ENCODE results near the gene NACA.
"Not testable (repeated sequence)": the region's sequence is repeated elsewhere in the genome, so short reads cannot be mapped to it uniquely, and the experiment has no call there.

Gene NACA

DNA sequence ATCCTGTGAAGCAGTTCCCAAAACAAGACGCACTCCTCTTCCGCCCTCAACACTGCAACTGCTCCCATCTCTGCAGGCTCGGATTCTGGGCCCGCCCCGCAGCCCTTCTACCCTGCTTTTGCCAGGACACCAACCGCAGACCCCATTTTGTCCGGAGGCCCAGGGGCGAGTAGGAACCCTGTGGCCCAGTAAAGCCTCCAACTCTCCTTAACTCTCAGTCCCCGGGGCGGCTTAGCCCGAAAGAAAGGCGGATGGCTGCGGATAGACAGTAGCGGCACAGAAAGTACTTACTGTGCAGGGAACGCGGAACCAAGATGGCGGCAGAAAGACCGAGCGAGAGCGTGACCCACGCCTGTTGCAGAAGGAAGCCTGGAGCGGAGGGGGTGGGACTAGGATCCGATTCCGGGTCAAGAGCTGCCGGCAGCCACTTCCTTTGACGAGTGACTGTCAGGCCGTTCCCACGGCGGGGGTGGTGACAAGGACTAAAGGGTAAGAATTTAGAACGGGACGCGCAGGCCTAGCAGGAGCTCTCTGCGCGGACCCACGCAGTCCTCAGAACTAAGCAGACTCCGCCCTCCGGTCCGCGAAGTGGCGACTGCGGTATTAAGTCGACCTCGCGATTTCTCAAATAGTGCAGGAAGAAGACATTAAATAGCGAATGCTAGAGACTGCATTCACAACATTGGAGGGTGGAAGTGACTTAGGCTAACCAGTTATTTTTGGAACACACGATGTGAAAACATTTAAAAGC is at the start of gene NACA:
NACA (minus strand) TSS at position 328 of the 751 bp plus-strand sequence. CDS start 778 bp downstream, outside the sequence.
- DNase-seq (ENCODE audit: low read depth in 2 of 2) = peak; percentile 94

DNA sequence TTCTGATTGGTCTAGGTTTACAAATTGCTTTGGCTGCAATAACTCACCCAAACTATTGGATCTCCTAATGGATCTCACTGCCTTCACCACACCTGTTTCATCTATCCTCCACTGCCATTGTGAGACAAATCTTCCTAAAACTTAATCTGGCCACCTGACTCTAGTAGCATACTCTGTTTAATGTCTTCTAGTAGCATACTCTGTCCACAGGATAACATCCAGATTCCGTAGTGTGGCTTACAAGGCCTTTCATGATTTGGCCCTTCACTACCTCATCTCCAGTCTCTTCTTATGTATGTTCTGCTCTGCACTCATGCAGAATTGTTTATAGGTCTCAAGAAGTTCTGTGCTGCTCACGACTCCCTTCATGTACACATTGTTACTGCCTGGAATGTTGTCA is 48.0 kb upstream of the NACA start:
- DNase-seq (ENCODE audit: low read depth in 2 of 2) = no peak

- no peak for DNase-seq (ENCODE audit: low read depth in 2 of 2)
Observed at GRCh38 chr12:56772625-56773024, 47.5 kb upstream of the NACA start.

GRCh38 chr12:56769868-56770267 is 44.8 kb upstream of the NACA start:
- no peak for DNase-seq (ENCODE audit: low read depth in 2 of 2)

- DNase-seq (ENCODE audit: low read depth in 2 of 2) = no peak
Observed at GRCh38 chr12:56768424-56768823, 43.3 kb upstream of the NACA start.

- no peak for DNase-seq (ENCODE audit: low read depth in 2 of 2)
Observed at GRCh38 chr12:56766535-56766934, 41.4 kb upstream of the NACA start.

DNA sequence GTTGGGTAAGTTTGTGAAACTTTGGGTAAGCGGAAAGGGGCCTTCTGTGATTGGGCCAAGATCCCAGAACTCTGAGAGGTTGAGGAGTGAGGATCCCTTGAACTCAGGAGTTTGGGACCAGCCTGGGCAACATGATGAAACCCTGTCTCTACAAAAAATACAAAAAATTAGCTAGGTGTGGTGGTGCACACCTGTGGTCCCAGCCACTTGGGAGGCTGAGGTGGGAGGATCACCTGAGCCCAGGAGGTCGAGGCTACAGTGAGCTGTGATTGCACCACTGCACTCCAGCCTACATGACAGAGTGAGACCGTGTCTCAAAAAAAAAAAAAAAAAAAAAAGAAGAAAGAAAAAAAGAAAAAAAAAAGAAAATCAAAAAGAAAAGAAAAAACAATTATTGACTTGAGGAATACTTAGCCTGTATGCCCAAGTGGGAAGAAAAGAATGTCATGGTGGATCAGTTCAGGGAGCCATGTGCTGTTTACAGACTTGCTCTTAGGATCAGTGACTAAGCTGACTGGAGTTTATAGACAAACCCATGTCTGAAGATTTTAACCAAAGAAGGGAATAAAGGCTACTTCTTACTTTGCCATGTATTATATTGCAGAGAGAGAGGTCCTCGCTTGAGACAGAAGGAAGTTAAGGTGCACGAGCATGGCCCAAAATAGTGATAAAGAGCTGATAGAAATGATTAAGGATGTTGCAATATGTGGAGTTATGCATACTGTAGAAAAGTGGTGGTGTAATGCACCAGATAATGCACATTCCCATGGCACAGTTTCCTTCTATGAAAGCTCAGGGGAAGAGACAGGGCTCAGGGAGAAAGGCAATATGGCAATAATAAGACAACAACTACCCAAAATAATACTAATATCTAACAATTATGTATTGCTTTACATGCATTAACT is 38.9 kb upstream of the NACA start:
- no peak for DNase-seq (ENCODE audit: low read depth in 2 of 2)

DNA sequence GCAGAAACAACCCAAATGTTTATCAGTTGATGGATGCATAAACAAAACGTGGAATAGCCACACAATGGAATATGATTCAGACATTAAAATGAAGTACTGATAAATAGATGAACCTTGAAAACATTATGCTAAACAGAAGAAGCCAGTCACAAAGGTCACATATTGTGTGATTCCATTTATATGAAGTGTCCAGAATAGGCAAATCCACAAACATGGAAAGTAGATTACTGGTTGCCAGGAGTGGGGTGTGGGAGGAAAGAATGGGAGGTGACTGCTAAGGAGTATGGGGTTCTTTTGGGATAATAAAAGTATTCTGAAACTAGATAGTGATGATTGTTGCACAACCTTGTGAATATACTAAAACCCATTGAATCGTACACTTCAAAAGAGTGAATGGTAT is 36.7 kb upstream of the NACA start:
- no peak for DNase-seq (ENCODE audit: low read depth in 2 of 2)

DNA sequence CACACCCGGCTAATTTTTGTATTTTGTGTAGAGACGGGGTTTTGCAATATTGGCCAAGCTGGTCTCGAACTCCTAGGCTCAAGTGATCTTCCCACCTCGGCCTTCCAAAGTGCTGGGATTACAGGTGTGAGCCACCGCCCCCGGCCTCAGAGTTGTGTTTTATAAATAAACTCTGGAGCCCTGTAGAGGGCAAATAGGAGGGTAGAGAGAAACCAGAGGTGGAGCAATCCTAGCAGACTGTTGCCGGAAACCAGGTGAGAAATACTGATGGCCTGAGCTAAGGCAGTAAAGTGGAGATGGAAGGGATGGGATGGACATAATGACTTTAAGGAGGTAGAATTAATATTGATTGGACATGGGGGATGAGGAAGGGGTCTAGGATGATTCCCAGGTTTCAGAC is 35.4 kb upstream of the NACA start:
- no peak for DNase-seq (ENCODE audit: low read depth in 2 of 2)

GRCh38 chr12:56759263-56759908 is 34.3 kb upstream of the NACA start:
- DNase-seq (ENCODE audit: low read depth in 2 of 2) = no peak

- DNase-seq (ENCODE audit: low read depth in 2 of 2) = no peak
Observed at GRCh38 chr12:56758728-56759262, 33.7 kb upstream of the NACA start.

DNA sequence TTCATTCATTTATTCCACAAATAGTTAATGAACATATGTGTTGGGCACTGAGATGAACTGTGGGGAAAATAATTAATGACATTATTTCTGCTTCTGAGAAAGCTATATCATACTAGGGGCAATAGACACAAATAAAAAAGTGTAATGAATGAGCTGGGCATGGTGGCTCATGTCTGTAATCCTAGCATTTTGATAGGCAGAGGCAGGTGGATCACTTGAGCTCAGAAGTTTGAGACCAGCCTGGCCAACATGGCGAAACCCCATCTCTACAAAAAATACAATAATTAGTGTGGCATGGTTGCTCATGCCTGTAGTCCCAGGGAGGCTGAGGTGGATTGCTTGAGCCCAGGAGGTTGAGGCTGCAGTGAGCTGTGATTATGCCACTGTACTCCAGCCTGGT is 32.9 kb upstream of the NACA start:
- not testable (repeated sequence) for DNase-seq (ENCODE audit: low read depth in 2 of 2)

GRCh38 chr12:56753566-56753965 is 28.5 kb upstream of the NACA start:
- DNase-seq (ENCODE audit: low read depth in 2 of 2) = no peak

DNA sequence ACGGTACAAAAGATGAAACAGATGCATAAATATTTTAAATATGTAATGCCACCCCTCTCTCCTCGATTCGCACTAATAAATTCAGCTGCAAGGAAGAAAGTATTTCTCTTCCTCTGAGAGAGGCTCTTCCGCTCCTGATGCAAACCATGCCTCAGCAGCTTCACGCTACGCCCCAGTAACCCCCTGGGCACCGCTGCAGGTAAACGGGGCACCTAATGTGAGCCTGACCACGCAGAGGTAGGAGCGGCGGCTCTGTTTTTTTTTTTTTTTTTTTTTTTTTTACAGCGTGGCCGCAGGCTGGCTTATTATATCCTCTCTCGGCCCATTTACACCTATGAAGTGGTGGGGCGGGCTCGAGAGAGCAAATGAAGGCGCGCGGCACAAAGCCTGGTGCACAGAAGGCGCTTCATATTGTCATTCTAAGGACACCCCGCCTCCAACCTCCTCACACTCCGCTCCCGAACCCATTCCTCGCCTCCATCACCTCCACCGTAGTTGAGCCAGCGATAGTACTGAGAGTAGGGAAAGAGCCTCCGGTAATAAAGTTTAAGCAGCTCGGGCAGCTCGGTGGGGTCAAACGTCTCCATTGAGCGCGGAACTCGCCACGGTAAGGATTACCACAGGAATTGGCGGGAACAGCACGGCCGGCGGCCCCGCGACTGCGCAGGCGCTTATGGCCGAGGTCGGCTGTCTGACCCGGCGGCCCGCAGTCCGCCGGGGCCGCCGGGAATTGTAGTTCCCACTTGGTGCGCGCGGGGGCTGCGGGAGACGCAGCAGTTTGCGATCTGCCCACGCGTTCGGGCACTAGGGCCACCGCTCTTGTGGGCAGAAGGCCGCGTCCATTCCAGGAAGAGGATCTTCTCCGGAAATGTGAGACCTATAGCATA is 26.9 kb upstream of the NACA start, which contains the start of gene PRIM1:
PRIM1 (minus strand) TSS at position 612 of the 887 bp plus-strand sequence; CDS start at position 587, 25 bp downstream.
- peak; percentile 56 to 64 for DNase-seq (ENCODE audit: low read depth in 2 of 2)

- DNase-seq (ENCODE audit: low read depth in 2 of 2) = not testable (repeated sequence)
Observed at GRCh38 chr12:56750596-56750995, 25.5 kb upstream of the NACA start.

- DNase-seq (ENCODE audit: low read depth in 2 of 2) = no peak
Observed at GRCh38 chr12:56749853-56750252, 24.8 kb upstream of the NACA start.

GRCh38 chr12:56749359-56749758 is 24.3 kb upstream of the NACA start:
- no peak for DNase-seq (ENCODE audit: low read depth in 2 of 2)

DNA sequence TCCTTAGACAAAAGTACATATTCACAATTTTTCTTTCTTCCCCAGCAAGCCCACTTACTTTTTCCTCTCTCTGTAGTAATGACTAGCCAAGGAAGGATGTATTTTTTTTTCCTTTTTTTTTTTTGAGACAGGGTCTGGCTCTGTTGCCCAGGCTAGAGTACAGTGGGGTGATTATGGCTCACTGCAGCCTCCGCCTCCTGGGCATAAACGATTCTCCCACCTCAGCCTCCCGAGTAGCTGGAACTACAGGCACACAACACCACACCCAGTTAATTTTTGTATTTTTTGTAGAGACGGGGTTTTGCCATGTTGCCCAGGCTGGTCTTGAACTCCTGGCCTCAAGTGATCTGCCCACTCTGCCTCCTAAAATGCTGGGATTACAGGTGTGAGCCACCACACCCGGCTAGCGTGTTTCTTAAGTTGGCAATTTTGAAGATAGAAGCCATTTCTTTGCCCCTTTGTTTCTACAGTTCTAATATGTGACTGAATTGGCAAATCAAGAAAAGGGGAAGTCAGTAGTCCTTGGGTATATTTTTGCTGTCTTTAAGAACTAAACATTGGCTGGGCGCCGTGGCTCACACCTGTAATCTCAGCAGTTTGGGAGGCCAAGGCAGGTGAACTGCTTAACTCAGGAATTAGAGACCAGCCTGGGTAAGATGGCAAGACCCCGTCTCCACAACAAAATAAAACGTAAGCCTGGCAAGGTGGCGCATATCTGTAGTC is 3.2 kb upstream of the NACA start:
- no peak for DNase-seq (ENCODE audit: low read depth in 2 of 2)

DNA sequence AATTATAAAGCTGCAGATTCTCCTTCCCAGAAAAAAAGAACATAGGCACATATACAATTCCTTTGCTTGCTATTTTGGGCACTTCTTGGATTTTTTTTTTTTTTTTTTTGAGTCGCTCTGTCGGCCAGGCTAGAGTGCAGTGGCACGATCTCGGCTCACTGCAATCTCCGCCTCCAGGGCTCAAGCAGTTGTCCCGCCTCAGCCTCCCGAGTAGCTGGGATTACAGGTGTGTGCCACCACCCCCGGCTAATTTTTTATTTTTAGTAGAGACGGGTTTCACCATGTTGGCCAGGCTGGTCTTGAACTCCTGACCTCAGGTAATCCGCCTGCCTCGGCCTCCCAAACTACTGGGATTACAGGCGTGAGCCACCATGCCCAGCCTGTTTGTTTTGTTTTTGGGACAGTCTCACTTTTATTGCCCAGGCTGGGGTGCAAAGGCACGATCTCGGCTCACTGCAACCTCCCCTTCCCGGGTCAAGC is 1.1 kb upstream of the NACA start:
- not testable (repeated sequence) for DNase-seq (ENCODE audit: low read depth in 2 of 2)

- DNase-seq (ENCODE audit: low read depth in 2 of 2) = no peak
Observed at GRCh38 chr12:56725723-56726102, 614 bp upstream of the NACA start.

Data from stimulated activated CD8-positive, alpha-beta memory T cell treated with anti-CD3 and anti-CD28 coated beads, Interleukin-7, amount 100 ng/mL, for 1 hour (primary cell).